ENCODE measurements around the gene MDM1. TPM values are rescaled to one million over a fixed set of nuclear protein-coding genes. Genes with fewer than 3 reads are reported as not detected.

MDM1 gene
- total and polyA plus RNA-seq, 11 donors = 4.0 to 8.4 (median 5.8) TPM

GRCh38 chr12:68264158-68264855 is 67.9 kb downstream of the MDM1 start:
- H3K4me3 ChIP-seq = no peak overlapping the region
- no peaks in the 10 kb centered on the region for H3K27me3 ChIP-seq
- WGBS, 4 donors = 86 to 93% (median 89%) methylated on average over 7 of the region's 7 CpGs
- no peaks in the 10 kb centered on the region for H3K9me3 ChIP-seq
- H3K4me1 ChIP-seq = no peaks in the 10 kb centered on the region
- no peak for TF ChIP-seq POLR2A (IDR thresholded peaks at IDR 0.05)
- TF ChIP-seq CTCF (IDR thresholded peaks at IDR 0.05) = no peak
- intact Hi-C loops (cut with DNase I) = no loop called here
- no peak for ATAC-seq
- no peak overlapping the region for H3K27ac ChIP-seq
- H3K36me3 ChIP-seq = no peaks in the 10 kb centered on the region
- DNase-seq = no peak

- no peak overlapping the region for H3K27ac ChIP-seq
- H3K36me3 ChIP-seq = no peaks in the 10 kb centered on the region
- no peaks in the 10 kb centered on the region for H3K9me3 ChIP-seq
- TF ChIP-seq POLR2A (IDR thresholded peaks at IDR 0.05) = no peak
- TF ChIP-seq CTCF (IDR thresholded peaks at IDR 0.05) = no peak
- intact Hi-C loops (cut with DNase I) = no loop called here
- no peaks in the 10 kb centered on the region for H3K4me1 ChIP-seq
- no peak overlapping the region for H3K4me3 ChIP-seq
- WGBS, 4 donors = 78 to 87% (median 80%) methylated on average over 1 of the region's 1 CpG
- H3K27me3 ChIP-seq = no peaks in the 10 kb centered on the region
- DNase-seq = no peak
- ATAC-seq = no peak
Observed at GRCh38 chr12:68263366-68263765, 68.8 kb downstream of the MDM1 start.

GRCh38 chr12:68261896-68262295 is 70.3 kb downstream of the MDM1 start:
- Histone ChIP-seq H3K4me1 (no peaks in the 10 kb centered on the region), H3K27ac (no peak overlapping the region), H3K4me3 (no peak overlapping the region), H3K9me3 (no peaks in the 10 kb centered on the region), H3K27me3 (no peaks in the 10 kb centered on the region), H3K36me3 (no peaks in the 10 kb centered on the region)
- no peak for ATAC-seq
- TF ChIP-seq POLR2A (IDR thresholded peaks at IDR 0.05) = no peak
- no peak for TF ChIP-seq CTCF (IDR thresholded peaks at IDR 0.05)
- DNase-seq = no peak
- intact Hi-C loops (cut with DNase I) = no loop called here

- Histone ChIP-seq H3K27me3 (no peaks in the 10 kb centered on the region), H3K36me3 (no peaks in the 10 kb centered on the region), H3K27ac (no peak overlapping the region), H3K4me1 (no peaks in the 10 kb centered on the region), H3K4me3 (no peak overlapping the region), H3K9me3 (no peaks in the 10 kb centered on the region)
- DNase-seq = no peak
- no peak for TF ChIP-seq CTCF (IDR thresholded peaks at IDR 0.05)
- TF ChIP-seq POLR2A (IDR thresholded peaks at IDR 0.05) = no peak
- 73 to 85% (median 78%) methylated on average over 3 of the region's 3 CpGs for WGBS, 4 donors
- intact Hi-C loops (cut with DNase I) = no loop called here
- ATAC-seq = no peak
Observed at GRCh38 chr12:68260153-68260552, 72.0 kb downstream of the MDM1 start.

Measured in heart left ventricle (tissue), 16 donors.